Stimulated activated effector memory CD8-positive, alpha-beta T cell treated with anti-CD3 and anti-CD28 coated beads, Interleukin-12 subunit alpha, Interleukin-12 subunit beta, amount 100 ng/mL, for 72 hours (primary cell): ENCODE data around the gene RAPGEF2.
"Not testable (repeated sequence)": the region's sequence is repeated elsewhere in the genome, so short reads cannot be mapped to it uniquely, and the experiment has no call there.

Experiments
- ATAC-seq: fragments of 150-1000 bp; cut with Tn5 transposase; 2 replicates; pipeline ENCODE4 v1.10.0; 2021
- DNase-seq, 2 donors: peaks; one replicate each; pipeline ENCODE4 v3.0.0; 2021 to 2022; ENCODE audit warnings: low spot score in 2 of 2
- H3K27ac Mint-ChIP-seq: one replicate; pipeline ENCODE4 v1.8.0; 2022; ENCODE audit warnings: mild to moderate bottlenecking, mixed read lengths
- H3K36me3 Mint-ChIP-seq: one replicate; pipeline ENCODE4 v1.8.0; 2022; ENCODE audit warnings: mild to moderate bottlenecking, mixed read lengths
- H3K4me1 Mint-ChIP-seq: one replicate; pipeline ENCODE4 v1.8.0; 2022; ENCODE audit warnings: mixed read lengths
- H3K4me3 Mint-ChIP-seq: one replicate; pipeline ENCODE4 v1.8.0; 2022; ENCODE audit warnings: mild to moderate bottlenecking, mixed read lengths
- H3K9me3 Mint-ChIP-seq: one replicate; pipeline ENCODE4 v1.8.0; 2022; ENCODE audit warnings: mixed read lengths

RAPGEF2 gene

GRCh38 chr4:159086606-159087005 is 16.3 kb upstream of the RAPGEF2 start:
- H3K4me1 Mint-ChIP-seq: no peaks in the 10 kb centered on the region
- H3K36me3 Mint-ChIP-seq: no peaks in the 10 kb centered on the region
- no peak overlapping the region for H3K4me3 Mint-ChIP-seq
- H3K9me3 Mint-ChIP-seq: no peaks in the 10 kb centered on the region
- ATAC-seq (no peak), DNase-seq (no peak)
- no peak overlapping the region for H3K27ac Mint-ChIP-seq

GRCh38 chr4:159090255-159090654 is 12.6 kb upstream of the RAPGEF2 start:
- Mint-ChIP-seq H3K36me3 (no peaks in the 10 kb centered on the region), H3K4me3 (no peak overlapping the region), H3K27ac (no peak overlapping the region), H3K4me1 (no peaks in the 10 kb centered on the region), H3K9me3 (no peaks in the 10 kb centered on the region)
- ATAC-seq (no peak), DNase-seq (no peak)

GRCh38 chr4:159094156-159094555 is 8.7 kb upstream of the RAPGEF2 start:
- H3K4me3 Mint-ChIP-seq: not testable (repeated sequence)

GRCh38 chr4:159096434-159096833 is 6.4 kb upstream of the RAPGEF2 start:
- H3K36me3 Mint-ChIP-seq: no peaks in the 10 kb centered on the region
- no peak overlapping the region for H3K27ac Mint-ChIP-seq
- H3K4me1 Mint-ChIP-seq: peaks cover 7% of the 10 kb centered on the region
- ATAC-seq (no peak), DNase-seq (no peak)
- H3K4me3 Mint-ChIP-seq: no peak overlapping the region
- no peaks in the 10 kb centered on the region for H3K9me3 Mint-ChIP-seq

More at GRCh38 chr4:159094156-159094555, 8.7 kb upstream of the RAPGEF2 start:
- not testable (repeated sequence) for ATAC-seq, H3K27ac Mint-ChIP-seq, H3K4me1 Mint-ChIP-seq, H3K36me3 Mint-ChIP-seq, DNase-seq, H3K9me3 Mint-ChIP-seq

- H3K9me3 Mint-ChIP-seq: no peaks in the 10 kb centered on the region
- no peak for ATAC-seq
Observed at GRCh38 chr4:159097144-159097543, 5.7 kb upstream of the RAPGEF2 start.

GRCh38 chr4:159097785-159098184 is 5.1 kb upstream of the RAPGEF2 start:
- DNase-seq (no peak), ATAC-seq (no peak)
- H3K4me3 Mint-ChIP-seq: no peak overlapping the region
- no peaks in the 10 kb centered on the region for H3K36me3 Mint-ChIP-seq
- H3K4me1 Mint-ChIP-seq: peaks cover 18% of the 10 kb centered on the region
- no peak overlapping the region for H3K27ac Mint-ChIP-seq
- no peaks in the 10 kb centered on the region for H3K9me3 Mint-ChIP-seq

More at GRCh38 chr4:159097144-159097543, 5.7 kb upstream of the RAPGEF2 start:
- H3K4me3 Mint-ChIP-seq: no peak overlapping the region
- H3K27ac Mint-ChIP-seq: no peak overlapping the region
- peaks cover 14% of the 10 kb centered on the region for H3K4me1 Mint-ChIP-seq
- no peaks in the 10 kb centered on the region for H3K36me3 Mint-ChIP-seq
- no peak for DNase-seq

- DNase-seq (no peak), ATAC-seq (no peak)
- Mint-ChIP-seq H3K27ac (no peak overlapping the region), H3K36me3 (no peaks in the 10 kb centered on the region), H3K4me1 (peaks cover 18% of the 10 kb centered on the region), H3K9me3 (no peaks in the 10 kb centered on the region), H3K4me3 (no peak overlapping the region)
Observed at GRCh38 chr4:159098482-159099127, 4.3 kb upstream of the RAPGEF2 start.

- Mint-ChIP-seq H3K9me3 (no peaks in the 10 kb centered on the region), H3K36me3 (peaks cover 9% of the 10 kb centered on the region), H3K4me3 (peak overlapping the region; percentile 86), H3K27ac (no peak overlapping the region), H3K4me1 (peaks cover 43% of the 10 kb centered on the region)
- no peak for ATAC-seq
- DNase-seq: no peak
Observed at GRCh38 chr4:159101988-159102621, 774 bp upstream of the RAPGEF2 start.

GRCh38 chr4:159103384-159103990 is 608 bp downstream of the RAPGEF2 start:
- Mint-ChIP-seq H3K36me3 (peaks cover 9% of the 10 kb centered on the region), H3K9me3 (no peaks in the 10 kb centered on the region), H3K27ac (peak overlapping the region; percentile 92), H3K4me3 (peak overlapping the region; percentile 86), H3K4me1 (peaks cover 45% of the 10 kb centered on the region)
- DNase-seq (peak; percentile 32 to 82), ATAC-seq (peak; percentile 55)

- peaks cover 54% of the 10 kb centered on the region for H3K4me1 Mint-ChIP-seq
- no peak for DNase-seq
- ATAC-seq: no peak
Observed at GRCh38 chr4:159104694-159105414, 2.0 kb downstream of the RAPGEF2 start.

GRCh38 chr4:159105761-159106243 is 2.9 kb downstream of the RAPGEF2 start:
- ATAC-seq (peak; percentile 1), DNase-seq (peak in 1 of 2 donors; percentile 58)
- H3K27ac Mint-ChIP-seq: peak overlapping the region; percentile 85
- H3K9me3 Mint-ChIP-seq: no peaks in the 10 kb centered on the region
- peaks cover 9% of the 10 kb centered on the region for H3K36me3 Mint-ChIP-seq
- H3K4me3 Mint-ChIP-seq: peak overlapping the region; percentile 86
- H3K4me1 Mint-ChIP-seq: peaks cover 55% of the 10 kb centered on the region

More at GRCh38 chr4:159104694-159105414, 2.0 kb downstream of the RAPGEF2 start:
- Mint-ChIP-seq H3K36me3 (peaks cover 9% of the 10 kb centered on the region), H3K4me3 (peak overlapping the region; percentile 86), H3K27ac (peak overlapping the region; percentile 85), H3K9me3 (no peaks in the 10 kb centered on the region)

GRCh38 chr4:159106636-159107035 is 3.8 kb downstream of the RAPGEF2 start:
- H3K36me3 Mint-ChIP-seq: peaks cover 9% of the 10 kb centered on the region

GRCh38 chr4:159107203-159107925 is 4.5 kb downstream of the RAPGEF2 start:
- DNase-seq: no peak
- Mint-ChIP-seq H3K27ac (no peak overlapping the region), H3K4me1 (peaks cover 39% of the 10 kb centered on the region), H3K36me3 (peaks cover 9% of the 10 kb centered on the region), H3K4me3 (peak overlapping the region; percentile 86), H3K9me3 (no peaks in the 10 kb centered on the region)
- no peak for ATAC-seq

More at GRCh38 chr4:159106636-159107035, 3.8 kb downstream of the RAPGEF2 start:
- Mint-ChIP-seq H3K27ac (no peak overlapping the region), H3K4me1 (peaks cover 47% of the 10 kb centered on the region), H3K9me3 (no peaks in the 10 kb centered on the region), H3K4me3 (peak overlapping the region; percentile 86)
- ATAC-seq (no peak), DNase-seq (no peak)

- no peak for DNase-seq
- Mint-ChIP-seq H3K9me3 (no peaks in the 10 kb centered on the region), H3K27ac (no peak overlapping the region), H3K4me3 (no peak overlapping the region), H3K4me1 (peaks cover 38% of the 10 kb centered on the region), H3K36me3 (peaks cover 11% of the 10 kb centered on the region)
- no peak for ATAC-seq
Observed at GRCh38 chr4:159108124-159108523, 5.2 kb downstream of the RAPGEF2 start.

- DNase-seq (no peak), ATAC-seq (no peak)
- H3K4me1 Mint-ChIP-seq: peaks cover 21% of the 10 kb centered on the region
- H3K9me3 Mint-ChIP-seq: no peaks in the 10 kb centered on the region
- peaks cover 11% of the 10 kb centered on the region for H3K36me3 Mint-ChIP-seq
- H3K4me3 Mint-ChIP-seq: no peak overlapping the region
- no peak overlapping the region for H3K27ac Mint-ChIP-seq
Observed at GRCh38 chr4:159110961-159111360, 8.1 kb downstream of the RAPGEF2 start.
